WTC11 (cell line): ENCODE data around the gene ZNF605. TPM values are rescaled to one million over a fixed set of nuclear protein-coding genes. Genes with fewer than 3 reads are reported as not detected.
A peak's percentile ranks its signal among the peaks of the same experiment; 100 is the strongest.

Experiments used
- ARID4B ChIP-seq: sonication (generic); formaldehyde crosslinking; IDR thresholded peaks from 2 replicates; pipeline ENCODE4 v1.8.0; 2023; ENCODE audit warnings: missing genetic modification reagents, mild to moderate bottlenecking, borderline replicate concordance
- CBFB ChIP-seq: sonication (generic); formaldehyde crosslinking; IDR thresholded peaks from 2 replicates; pipeline ENCODE4 v1.8.1; 2022; ENCODE audit warnings: mild to moderate bottlenecking, low read depth, missing genetic modification reagents
- CREB1 ChIP-seq: sonication (generic); formaldehyde crosslinking; IDR thresholded peaks from 2 replicates; pipeline ENCODE4 v1.8.0; 2023; ENCODE audit warnings: mild to moderate bottlenecking, missing genetic modification reagents
- CREM ChIP-seq: sonication (generic); formaldehyde crosslinking; IDR thresholded peaks from 2 replicates; pipeline ENCODE4 v1.8.1; 2022; ENCODE audit warnings: mild to moderate bottlenecking, missing genetic modification reagents, moderate library complexity
- E2F4 ChIP-seq: sonication (generic); formaldehyde crosslinking; IDR thresholded peaks from 2 replicates; pipeline ENCODE4 v1.8.1; 2022; ENCODE audit warnings: low read depth, mild to moderate bottlenecking, moderate library complexity, missing genetic modification reagents, borderline replicate concordance
- ELF4 ChIP-seq: sonication (generic); formaldehyde crosslinking; IDR thresholded peaks from 2 replicates; pipeline ENCODE4 v1.8.1; 2022; ENCODE audit warnings: low read depth, mild to moderate bottlenecking, moderate library complexity, missing genetic modification reagents
- EMX1 ChIP-seq: fragments of 250-450 bp; sonication (Bioruptor Pico); IDR thresholded peaks from 2 replicates; pipeline ENCODE4 v1.8.0; 2021; ENCODE audit warnings: mild to moderate bottlenecking
- ESRRA ChIP-seq: sonication (generic); formaldehyde crosslinking; IDR thresholded peaks from 2 replicates; pipeline ENCODE4 v1.8.1; 2022; ENCODE audit warnings: mild to moderate bottlenecking, missing genetic modification reagents, borderline replicate concordance
- FOXP1 ChIP-seq: sonication (generic); formaldehyde crosslinking; IDR thresholded peaks from 2 replicates; pipeline ENCODE4 v1.8.0; 2022; ENCODE audit warnings: missing genetic modification reagents, mild to moderate bottlenecking, moderate library complexity, borderline replicate concordance
- GABPB1 ChIP-seq: sonication (generic); formaldehyde crosslinking; IDR thresholded peaks from 2 replicates; pipeline ENCODE4 v1.8.1; 2023; ENCODE audit warnings: mild to moderate bottlenecking, missing genetic modification reagents
- JAZF1 ChIP-seq: fragments of 250-450 bp; sonication (Bioruptor Pico); IDR thresholded peaks from 2 replicates; pipeline ENCODE4 v1.9.0; 2021; ENCODE audit warnings: moderate library complexity, mild to moderate bottlenecking, inconsistent platforms
- JUN ChIP-seq: sonication (generic); formaldehyde crosslinking; IDR thresholded peaks from 2 replicates; pipeline ENCODE4 v1.8.0; 2023; ENCODE audit warnings: mild to moderate bottlenecking, missing genetic modification reagents
- NFE2L1 ChIP-seq: sonication (generic); formaldehyde crosslinking; IDR thresholded peaks from 2 replicates; pipeline ENCODE4 v1.8.1; 2023; ENCODE audit warnings: missing genetic modification reagents
- NR2C2 ChIP-seq: sonication (generic); formaldehyde crosslinking; IDR thresholded peaks from 2 replicates; pipeline ENCODE4 v1.8.0; 2022; ENCODE audit warnings: mild to moderate bottlenecking, missing genetic modification reagents
- OVOL2 ChIP-seq: fragments of 250-450 bp; sonication (Bioruptor Pico); IDR thresholded peaks from 2 replicates; pipeline ENCODE4 v1.9.0; 2021; ENCODE audit warnings: mild to moderate bottlenecking, borderline replicate concordance
- PREB ChIP-seq: sonication (generic); formaldehyde crosslinking; IDR thresholded peaks from 2 replicates; pipeline ENCODE4 v1.8.1; 2022; ENCODE audit warnings: mild to moderate bottlenecking, missing genetic modification reagents, moderate library complexity, borderline replicate concordance
- SMAD3 ChIP-seq: sonication (generic); formaldehyde crosslinking; IDR thresholded peaks from 2 replicates; pipeline ENCODE4 v1.8.0; 2022; ENCODE audit warnings: missing genetic modification reagents, mild to moderate bottlenecking, borderline replicate concordance
- SMAD4 ChIP-seq: sonication (generic); formaldehyde crosslinking; IDR thresholded peaks from 2 replicates; pipeline ENCODE4 v1.8.0; 2022; ENCODE audit warnings: mild to moderate bottlenecking, missing genetic modification reagents
- TP53 ChIP-seq: sonication (generic); formaldehyde crosslinking; IDR thresholded peaks from 2 replicates; pipeline ENCODE4 v1.8.1; 2023; ENCODE audit warnings: mild to moderate bottlenecking, missing genetic modification reagents
- USF1 ChIP-seq: sonication (generic); formaldehyde crosslinking; IDR thresholded peaks from 2 replicates; pipeline ENCODE4 v1.8.0; 2022; ENCODE audit warnings: mild to moderate bottlenecking, missing genetic modification reagents
- ZBTB43 ChIP-seq: sonication (generic); formaldehyde crosslinking; IDR thresholded peaks from 2 replicates; pipeline ENCODE4 v1.8.1; 2023; ENCODE audit warnings: mild to moderate bottlenecking, missing genetic modification reagents
- ZMAT4 ChIP-seq: fragments of 250-450 bp; sonication (Bioruptor Pico); IDR thresholded peaks from 2 replicates; pipeline ENCODE4 v1.9.0; 2021; ENCODE audit warnings: mild to moderate bottlenecking
- ZNF121 ChIP-seq: sonication (generic); formaldehyde crosslinking; IDR thresholded peaks from 2 replicates; pipeline ENCODE4 v1.8.0; 2023; ENCODE audit warnings: missing genetic modification reagents
- ZNF281 ChIP-seq: sonication (generic); formaldehyde crosslinking; IDR thresholded peaks from 2 replicates; pipeline ENCODE4 v1.8.0; 2023; ENCODE audit warnings: mild to moderate bottlenecking, missing genetic modification reagents
- ZNF512 ChIP-seq: sonication (generic); formaldehyde crosslinking; IDR thresholded peaks from 2 replicates; pipeline ENCODE4 v1.8.1; 2022; ENCODE audit warnings: missing genetic modification reagents, borderline replicate concordance
- total RNA-seq: library from RNA; stranded (reverse); gene quantifications from 3 replicates; pipeline ENCODE4 v1.2.3, GENCODE V29; 2021

ZNF605 gene
- total RNA-seq, 1 experiment from 2014 or later, result 21.1 TPM

GRCh38 chr12:132908145-132909029 is 47.7 kb downstream of the ZNF605 start (continued):
- TF ChIP-seq ELF4 (CRISPR knock-in tag) (0 out of 2 replicates have a peak, but pooled peaks have one; percentile 48), ZNF121 (no peak), PREB (CRISPR knock-in tag) (no peak), ZBTB43 (CRISPR knock-in tag) (peak; percentile 83), NR2C2 (CRISPR knock-in tag) (no peak), USF1 (CRISPR knock-in tag) (no peak), NFE2L1 (CRISPR knock-in tag) (peak; percentile 46; the same call in 1 of the 2 replicates), JUN (CRISPR knock-in tag) (no peak), SMAD3 (CRISPR knock-in tag) (no peak), E2F4 (CRISPR knock-in tag) (no peak; the same call in 1 of the 2 replicates), FOXP1 (CRISPR knock-in tag) (peak; percentile 94; the same call in 1 of the 2 replicates), ARID4B (CRISPR knock-in tag) (peak; percentile 69; the same call in 1 of the 2 replicates), CREB1 (no peak), ZNF512 (no peak), ZMAT4 (CRISPR knock-in tag) (no peak), JAZF1 (CRISPR knock-in tag) (no peak), CBFB (CRISPR knock-in tag) (peak; percentile 73; the same call in 1 of the 2 replicates), SMAD4 (CRISPR knock-in tag) (no peak), GABPB1 (CRISPR knock-in tag) (no peak), OVOL2 (CRISPR knock-in tag) (no peak), ZNF281 (CRISPR knock-in tag) (no peak), ESRRA (CRISPR knock-in tag) (no peak), CREM (CRISPR knock-in tag) (0 out of 2 replicates have a peak, but pooled peaks have one; percentile 35), EMX1 (no peak), TP53 (CRISPR knock-in tag) (0 out of 2 replicates have a peak, but pooled peaks have one; percentile 80)
